Measurements from ENCODE around the gene ATP5PB. TPM values are rescaled to one million over a fixed set of nuclear protein-coding genes. Genes with fewer than 3 reads are reported as not detected.

ATP5PB gene
- total and polyA plus RNA-seq, 4 donors, result 110 to 219 (median 125) TPM

DNA sequence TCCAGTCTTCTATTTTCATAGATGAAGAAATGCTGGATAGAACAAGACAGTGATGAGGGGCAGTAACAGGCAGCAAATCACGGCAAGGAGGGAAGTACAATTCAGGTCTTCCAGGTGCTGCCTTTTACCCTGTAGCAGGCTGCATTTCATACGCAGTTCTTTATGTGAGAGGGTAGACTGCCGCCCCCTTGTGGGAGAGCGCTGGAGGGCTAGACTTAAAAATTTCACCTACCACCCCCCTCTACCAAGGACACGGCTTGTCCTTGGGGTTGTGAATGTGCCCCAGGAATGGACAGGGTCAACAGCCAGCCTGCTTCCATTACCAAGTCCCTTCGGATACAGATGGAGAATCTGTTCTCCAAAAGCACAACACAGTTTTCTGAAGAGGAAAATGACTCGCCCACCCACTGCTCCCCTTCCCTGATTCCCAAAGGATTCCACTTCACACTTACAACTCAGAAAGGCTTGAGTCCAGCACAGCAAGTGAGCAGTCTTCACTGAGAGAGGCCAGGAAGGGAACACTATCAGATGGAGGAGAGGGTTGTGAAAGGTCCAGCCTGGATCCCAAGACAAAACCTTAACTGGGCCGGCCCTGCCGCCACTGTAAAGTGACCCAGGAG is 7.6 kb upstream of the ATP5PB start:
- Histone ChIP-seq H3K36me3 (ENCODE audit: control insufficient read depth in 1 of 2, insufficient read depth in 2 of 2, low read length in 1 of 2) (peaks cover 4 to 17% of the 10 kb centered on the region in 2 donors), H3K27ac (ENCODE audit: low read depth in 1 of 2, low read length in 2 of 2) (no peak overlapping the region), H3K27me3 (ENCODE audit: control insufficient read depth in 1 of 2, insufficient read depth in 2 of 2, low read length in 1 of 2) (no peaks in the 10 kb centered on the region), H3K9me3 (ENCODE audit: control insufficient read depth, low read length) (no peaks in the 10 kb centered on the region), H3K4me1 (ENCODE audit: control insufficient read depth in 1 of 2, insufficient read depth in 2 of 2, low read length in 2 of 2) (no peaks in the 10 kb centered on the region), H3K4me3 (ENCODE audit: low read length in 2 of 2) (no peak overlapping the region)
- DNase-seq (no peak), ATAC-seq (ENCODE audit: low FRiP score) (no peak)
- 72 to 73% methylated on average over 9 of the region's 9 CpGs for WGBS, 2 donors
- intact Hi-C loops (cut with DNase I), result no loop called here

DNA sequence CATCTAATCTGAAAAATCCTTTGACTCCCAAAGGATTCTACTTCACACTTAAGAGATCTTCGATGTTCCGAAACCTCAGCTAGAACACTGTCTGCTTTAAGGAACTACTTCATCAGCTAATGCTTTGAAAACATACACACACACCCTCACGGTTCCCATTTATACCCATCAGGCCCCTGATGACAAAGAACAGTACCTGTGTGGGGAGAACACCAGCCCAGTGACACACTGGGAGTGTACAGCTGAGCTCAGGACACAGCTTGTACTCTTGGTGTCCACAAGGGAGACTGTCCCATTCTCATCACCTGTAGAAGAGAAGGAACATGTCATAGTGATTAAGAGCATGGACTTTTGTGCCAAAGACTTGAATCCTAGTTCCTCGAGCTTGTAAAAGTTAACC is 6.8 kb upstream of the ATP5PB start:
- WGBS, 2 donors, result 83 to 86% methylated on average over 4 of the region's 4 CpGs
- intact Hi-C loops (cut with DNase I), result no loop called here
- Histone ChIP-seq H3K36me3 (ENCODE audit: control insufficient read depth in 1 of 2, insufficient read depth in 2 of 2, low read length in 1 of 2) (peaks cover 4 to 17% of the 10 kb centered on the region in 2 donors), H3K9me3 (ENCODE audit: control insufficient read depth, low read length) (no peaks in the 10 kb centered on the region), H3K4me1 (ENCODE audit: control insufficient read depth in 1 of 2, insufficient read depth in 2 of 2, low read length in 2 of 2) (no peaks in the 10 kb centered on the region), H3K27me3 (ENCODE audit: control insufficient read depth in 1 of 2, insufficient read depth in 2 of 2, low read length in 1 of 2) (no peaks in the 10 kb centered on the region), H3K27ac (ENCODE audit: low read depth in 1 of 2, low read length in 2 of 2) (no peak overlapping the region), H3K4me3 (ENCODE audit: low read length in 2 of 2) (no peak overlapping the region)
- DNase-seq, result no peak
- ATAC-seq (ENCODE audit: low FRiP score), result no peak

DNA sequence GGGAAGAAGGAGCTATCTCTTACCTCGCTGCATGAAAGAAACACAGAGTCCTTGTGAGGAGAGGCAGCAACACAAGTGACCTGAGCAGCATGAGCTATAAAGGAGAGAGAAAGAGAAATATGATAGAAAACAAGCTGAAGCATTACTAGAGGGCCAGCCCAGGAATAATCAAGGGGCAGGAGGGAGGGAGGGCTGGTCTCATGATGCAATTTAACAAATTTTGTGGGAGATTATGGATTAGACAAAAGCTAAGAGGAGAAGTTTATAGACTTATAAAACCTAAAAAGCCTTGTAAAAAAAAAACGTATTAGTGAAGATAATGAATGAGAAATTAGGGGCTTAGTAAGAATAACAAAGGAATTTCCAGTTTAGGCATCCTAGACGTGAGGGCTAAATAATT is 5.2 kb upstream of the ATP5PB start:
- Histone ChIP-seq H3K36me3 (ENCODE audit: control insufficient read depth in 1 of 2, insufficient read depth in 2 of 2, low read length in 1 of 2) (peaks cover 4 to 15% of the 10 kb centered on the region in 2 donors), H3K27ac (ENCODE audit: low read depth in 1 of 2, low read length in 2 of 2) (no peak overlapping the region), H3K4me1 (ENCODE audit: control insufficient read depth in 1 of 2, insufficient read depth in 2 of 2, low read length in 2 of 2) (peaks cover 0 to 5% of the 10 kb centered on the region in 2 donors), H3K9me3 (ENCODE audit: control insufficient read depth, low read length) (no peaks in the 10 kb centered on the region), H3K4me3 (ENCODE audit: low read length in 2 of 2) (no peak overlapping the region), H3K27me3 (ENCODE audit: control insufficient read depth in 1 of 2, insufficient read depth in 2 of 2, low read length in 1 of 2) (no peaks in the 10 kb centered on the region)
- ATAC-seq (ENCODE audit: low FRiP score), result no peak
- no peak for DNase-seq
- intact Hi-C loops (cut with DNase I), result no loop called here
- WGBS, 2 donors, result 72 to 76% methylated on average over 3 of the region's 3 CpGs

DNA sequence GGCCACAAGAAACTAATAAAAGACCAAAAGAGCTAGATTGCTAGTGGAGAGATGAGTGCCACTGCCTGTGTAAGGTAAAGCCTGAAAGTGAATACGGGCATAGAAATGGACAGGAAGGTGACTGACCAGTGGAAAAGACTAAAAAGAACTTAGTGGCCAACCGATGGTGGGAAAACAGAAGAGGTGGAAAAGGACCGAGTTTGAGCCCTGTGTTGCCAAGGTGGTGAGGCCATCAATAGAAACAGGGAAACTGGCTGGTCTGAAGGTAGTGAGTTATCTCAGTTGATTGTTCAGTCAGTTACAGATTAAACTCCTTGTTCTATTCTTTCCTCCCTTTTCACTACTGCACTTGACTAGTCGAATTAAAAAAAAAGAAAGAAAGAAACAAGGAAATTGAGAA is 2.7 kb upstream of the ATP5PB start:
- Histone ChIP-seq H3K36me3 (ENCODE audit: control insufficient read depth in 1 of 2, insufficient read depth in 2 of 2, low read length in 1 of 2) (peaks cover 4 to 10% of the 10 kb centered on the region in 2 donors), H3K27me3 (ENCODE audit: control insufficient read depth in 1 of 2, insufficient read depth in 2 of 2, low read length in 1 of 2) (no peaks in the 10 kb centered on the region), H3K9me3 (ENCODE audit: control insufficient read depth, low read length) (no peaks in the 10 kb centered on the region), H3K4me1 (ENCODE audit: control insufficient read depth in 1 of 2, insufficient read depth in 2 of 2, low read length in 2 of 2) (peaks cover 0 to 8% of the 10 kb centered on the region in 2 donors), H3K27ac (ENCODE audit: low read depth in 1 of 2, low read length in 2 of 2) (no peak overlapping the region), H3K4me3 (ENCODE audit: low read length in 2 of 2) (no peak overlapping the region)
- 89% methylated on average over 4 of the region's 4 CpGs for WGBS, 2 donors
- ATAC-seq (ENCODE audit: low FRiP score) (no peak), DNase-seq (no peak)
- intact Hi-C loops (cut with DNase I), result no loop called here

DNA sequence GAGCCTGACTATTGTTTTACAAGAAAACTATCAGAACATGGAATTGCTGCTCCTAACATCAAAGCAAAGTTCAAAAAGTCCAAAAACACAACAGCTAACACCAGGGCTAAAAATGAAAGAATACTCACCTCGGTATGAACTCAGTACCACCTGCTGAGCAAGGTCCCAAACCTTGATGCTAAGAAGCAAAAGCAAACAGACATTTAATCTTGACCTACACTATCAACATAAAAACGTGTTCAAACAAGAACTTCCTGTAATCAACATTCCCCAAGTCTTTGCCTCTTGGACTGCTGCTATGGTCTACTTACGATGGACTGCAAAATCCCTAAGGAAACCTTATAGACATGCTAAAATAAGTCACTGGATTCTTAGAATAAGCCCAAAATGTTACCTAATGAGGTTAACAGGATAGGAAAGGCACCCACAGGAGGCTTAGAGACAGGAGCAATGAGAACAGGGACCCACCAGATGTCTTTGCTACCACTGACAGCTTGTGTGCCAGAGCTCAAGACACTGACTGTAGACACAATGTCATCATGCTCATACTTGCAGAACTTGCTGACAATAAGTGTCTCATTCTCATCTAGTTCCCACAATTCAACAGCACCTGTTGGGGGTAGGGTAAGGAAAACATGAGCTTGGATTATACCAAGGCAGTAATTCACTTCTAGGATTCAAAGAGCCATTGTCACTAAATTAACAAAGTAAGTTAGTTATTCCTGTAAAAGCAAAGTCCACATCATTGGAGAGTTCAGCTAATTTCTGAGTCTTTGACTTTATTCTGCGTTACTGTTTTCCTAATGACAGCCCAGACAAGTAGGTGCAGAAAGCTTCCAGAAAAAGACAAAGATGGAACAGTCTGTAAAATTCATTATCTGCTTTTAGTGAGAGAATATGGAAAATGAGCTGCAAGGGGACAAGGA is 2.0 kb upstream of the ATP5PB start:
- peaks cover 4 to 6% of the 10 kb centered on the region in 2 donors for H3K36me3 ChIP-seq (ENCODE audit: control insufficient read depth in 1 of 2, insufficient read depth in 2 of 2, low read length in 1 of 2)

DNA sequence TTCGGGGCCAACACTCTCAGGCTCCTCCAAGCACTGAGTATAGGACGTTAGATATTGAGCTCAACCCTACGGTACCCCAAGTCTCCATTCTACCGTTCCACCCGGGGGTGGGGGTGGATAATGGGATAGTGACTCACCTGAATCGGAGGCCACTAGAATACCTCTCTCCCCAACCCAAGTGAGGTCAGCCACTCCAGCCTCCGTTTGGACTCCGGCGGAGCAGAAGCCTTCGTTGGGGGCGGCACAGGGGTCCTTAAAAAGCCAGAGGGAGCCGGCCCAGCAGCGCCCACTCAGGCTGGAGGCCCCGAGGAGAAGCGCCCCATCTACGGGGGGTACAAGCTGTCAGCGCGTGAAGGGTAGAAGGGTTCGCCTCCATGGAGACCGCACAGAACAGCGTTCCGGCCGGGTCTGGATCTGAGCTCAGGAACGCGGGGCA is 764 bp upstream of the ATP5PB start:
- 2% methylated on average over 24 to 25 of the region's 25 CpGs for WGBS, 2 donors
- Histone ChIP-seq H3K4me3 (ENCODE audit: low read length in 2 of 2) (peak overlapping the region; percentile 32 to 74), H3K36me3 (ENCODE audit: control insufficient read depth in 1 of 2, insufficient read depth in 2 of 2, low read length in 1 of 2) (peaks cover 2 to 5% of the 10 kb centered on the region in 2 donors), H3K9me3 (ENCODE audit: control insufficient read depth, low read length) (no peaks in the 10 kb centered on the region), H3K4me1 (ENCODE audit: control insufficient read depth in 1 of 2, insufficient read depth in 2 of 2, low read length in 2 of 2) (peaks cover 0 to 8% of the 10 kb centered on the region in 2 donors), H3K27me3 (ENCODE audit: control insufficient read depth in 1 of 2, insufficient read depth in 2 of 2, low read length in 1 of 2) (no peaks in the 10 kb centered on the region), H3K27ac (ENCODE audit: low read depth in 1 of 2, low read length in 2 of 2) (no peak overlapping the region)
- peak; percentile 4 for ATAC-seq (ENCODE audit: low FRiP score)
- DNase-seq, result no peak
- intact Hi-C loops (cut with DNase I), result no loop called here

More for the DNA sequence above, 2.0 kb upstream of the ATP5PB start:
- intact Hi-C loops (cut with DNase I), result no loop called here
- no peaks in the 10 kb centered on the region for H3K27me3 ChIP-seq (ENCODE audit: control insufficient read depth in 1 of 2, insufficient read depth in 2 of 2, low read length in 1 of 2)
- DNase-seq (no peak), ATAC-seq (ENCODE audit: low FRiP score) (no peak)
- H3K9me3 ChIP-seq (ENCODE audit: control insufficient read depth, low read length), result no peaks in the 10 kb centered on the region
- H3K27ac ChIP-seq (ENCODE audit: low read depth in 1 of 2, low read length in 2 of 2), result no peak overlapping the region
- no peak overlapping the region for H3K4me3 ChIP-seq (ENCODE audit: low read length in 2 of 2)
- H3K4me1 ChIP-seq (ENCODE audit: control insufficient read depth in 1 of 2, insufficient read depth in 2 of 2, low read length in 2 of 2), result peaks cover 0 to 8% of the 10 kb centered on the region in 2 donors
- WGBS, 2 donors, result 67 to 69% methylated on average over 4 of the region's 4 CpGs

DNA sequence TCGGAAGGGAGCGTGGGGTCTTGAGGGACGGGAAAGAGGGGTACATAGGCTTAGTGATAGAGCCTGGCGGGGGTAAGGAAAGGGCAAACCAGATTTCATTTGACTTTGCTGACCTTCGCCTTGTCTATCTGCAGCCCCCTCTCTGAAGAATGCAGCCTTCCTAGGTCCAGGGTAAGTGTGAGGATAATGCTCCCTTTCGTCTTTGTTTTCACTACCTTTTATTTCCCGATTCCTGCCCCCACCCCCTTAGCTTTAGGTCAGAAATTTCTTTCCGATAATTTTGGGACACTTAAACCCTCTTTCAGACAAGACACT is 396 bp downstream of the ATP5PB start:
- Histone ChIP-seq H3K36me3 (ENCODE audit: control insufficient read depth in 1 of 2, insufficient read depth in 2 of 2, low read length in 1 of 2) (peaks cover 0 to 2% of the 10 kb centered on the region in 2 donors), H3K9me3 (ENCODE audit: control insufficient read depth, low read length) (no peaks in the 10 kb centered on the region), H3K4me1 (ENCODE audit: control insufficient read depth in 1 of 2, insufficient read depth in 2 of 2, low read length in 2 of 2) (peaks cover 0 to 8% of the 10 kb centered on the region in 2 donors), H3K4me3 (ENCODE audit: low read length in 2 of 2) (peak overlapping the region; percentile 59 to 99), H3K27ac (ENCODE audit: low read depth in 1 of 2, low read length in 2 of 2) (peak overlapping the region in 1 of 2 donors; percentile 61), H3K27me3 (ENCODE audit: control insufficient read depth in 1 of 2, insufficient read depth in 2 of 2, low read length in 1 of 2) (no peaks in the 10 kb centered on the region)
- intact Hi-C loops (cut with DNase I), result no loop called here
- DNase-seq, result no peak
- 0 to 1% methylated on average over 8 of the region's 8 CpGs for WGBS, 2 donors
- ATAC-seq (ENCODE audit: low FRiP score), result no peak

DNA sequence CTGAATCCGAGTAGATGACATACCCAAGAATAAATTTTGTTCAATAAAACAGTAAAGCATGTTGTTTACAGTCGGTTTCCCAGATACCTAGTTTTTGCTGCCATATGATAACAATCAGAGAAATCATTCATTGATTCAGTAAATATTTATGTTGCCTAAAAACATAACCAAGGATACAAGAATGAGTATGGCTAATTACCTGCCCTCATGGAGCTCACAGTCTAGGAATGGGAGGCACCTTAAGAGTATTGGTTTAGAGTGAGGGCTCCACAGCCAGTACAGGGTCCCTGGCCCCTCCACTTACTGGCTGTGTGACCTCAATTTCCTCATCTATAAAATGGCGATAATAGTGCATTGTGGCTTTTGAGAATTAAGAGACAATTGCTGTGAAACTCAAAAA is 921 bp downstream of the ATP5PB start:
- ATAC-seq (ENCODE audit: low FRiP score) (no peak), DNase-seq (no peak)
- Histone ChIP-seq H3K9me3 (ENCODE audit: control insufficient read depth, low read length) (no peaks in the 10 kb centered on the region), H3K36me3 (ENCODE audit: control insufficient read depth in 1 of 2, insufficient read depth in 2 of 2, low read length in 1 of 2) (peaks cover 0 to 2% of the 10 kb centered on the region in 2 donors), H3K27me3 (ENCODE audit: control insufficient read depth in 1 of 2, insufficient read depth in 2 of 2, low read length in 1 of 2) (no peaks in the 10 kb centered on the region), H3K4me1 (ENCODE audit: control insufficient read depth in 1 of 2, insufficient read depth in 2 of 2, low read length in 2 of 2) (peaks cover 0 to 8% of the 10 kb centered on the region in 2 donors), H3K4me3 (ENCODE audit: low read length in 2 of 2) (peak overlapping the region; percentile 59 to 99), H3K27ac (ENCODE audit: low read depth in 1 of 2, low read length in 2 of 2) (no peak overlapping the region)
- WGBS, 2 donors, result 49 to 50% methylated on average over 3 of the region's 3 CpGs
- intact Hi-C loops (cut with DNase I), result no loop called here
